NCI-H1092 (cell line): Measurements from ENCODE around the gene TMEM145.

Experiments
- DNase-seq: peaks from one replicate; lab custom pipeline; 2025; lab: John Stamatoyannopoulos, UW

Gene TMEM145

GRCh38 chr19:42290136-42290522, 23.0 kb upstream of the TMEM145 start:
- no peak for DNase-seq

GRCh38 chr19:42290523-42291434, 22.3 kb upstream of the TMEM145 start:
- no peak for DNase-seq

- DNase-seq = no peak
These were observed 21.7 kb upstream of the TMEM145 start for GRCh38 chr19:42291435-42291810.

- no peak for DNase-seq
These were observed 20.8 kb upstream of the TMEM145 start for GRCh38 chr19:42292042-42292960.

GRCh38 chr19:42292963-42293362, 20.1 kb upstream of the TMEM145 start:
- DNase-seq = no peak

- DNase-seq = no peak
These were observed 19.6 kb upstream of the TMEM145 start for GRCh38 chr19:42293540-42293939.

GRCh38 chr19:42293948-42294347, 19.2 kb upstream of the TMEM145 start:
- no peak for DNase-seq

GRCh38 chr19:42294471-42295137, 18.5 kb upstream of the TMEM145 start:
- no peak for DNase-seq

- DNase-seq = no peak
These were observed 17.8 kb upstream of the TMEM145 start for GRCh38 chr19:42295342-42295741.

- peak; percentile 49 for DNase-seq
These were observed 17.1 kb upstream of the TMEM145 start for GRCh38 chr19:42295831-42296525.

- no peak for DNase-seq
These were observed 16.1 kb upstream of the TMEM145 start for GRCh38 chr19:42297039-42297438.

- DNase-seq = no peak
These were observed 11.4 kb upstream of the TMEM145 start, which contains the start of gene PRR19 for GRCh38 chr19:42301646-42302203. Gene PRR19, plus strand, starts transcription at chr19:42302132. Its CDS starts 7,453 bp downstream, at chr19:42309585.

GRCh38 chr19:42303101-42303464, 10.0 kb upstream of the TMEM145 start:
- no peak for DNase-seq

GRCh38 chr19:42303876-42304275, 9.2 kb upstream of the TMEM145 start:
- DNase-seq = no peak

GRCh38 chr19:42306646-42307045, 6.5 kb upstream of the TMEM145 start:
- DNase-seq = no peak

- DNase-seq = no peak
These were observed 3.4 kb upstream of the TMEM145 start for GRCh38 chr19:42309686-42310085.

- DNase-seq = no peak
These were observed 1.5 kb upstream of the TMEM145 start for GRCh38 chr19:42311657-42312056.

- no peak for DNase-seq
These were observed 739 bp upstream of the TMEM145 start for GRCh38 chr19:42312370-42312769.

- no peak for DNase-seq
These were observed 989 bp downstream of the TMEM145 start for GRCh38 chr19:42313840-42314755.

GRCh38 chr19:42315024-42315423, 1.9 kb downstream of the TMEM145 start:
- no peak for DNase-seq
